Stimulated activated CD8-positive, alpha-beta memory T cell treated with anti-CD3 and anti-CD28 coated beads, Interleukin-15, amount 100 ng/mL, for 48 hours (primary cell): Measurements from ENCODE around the gene KIAA1755.

Experiments
- DNase-seq, 2 donors: peaks; one replicate each; pipeline ENCODE4 v3.0.0-alpha.2; 2020; ENCODE audit warnings: low read depth in 2 of 2

KIAA1755 gene

DNA sequence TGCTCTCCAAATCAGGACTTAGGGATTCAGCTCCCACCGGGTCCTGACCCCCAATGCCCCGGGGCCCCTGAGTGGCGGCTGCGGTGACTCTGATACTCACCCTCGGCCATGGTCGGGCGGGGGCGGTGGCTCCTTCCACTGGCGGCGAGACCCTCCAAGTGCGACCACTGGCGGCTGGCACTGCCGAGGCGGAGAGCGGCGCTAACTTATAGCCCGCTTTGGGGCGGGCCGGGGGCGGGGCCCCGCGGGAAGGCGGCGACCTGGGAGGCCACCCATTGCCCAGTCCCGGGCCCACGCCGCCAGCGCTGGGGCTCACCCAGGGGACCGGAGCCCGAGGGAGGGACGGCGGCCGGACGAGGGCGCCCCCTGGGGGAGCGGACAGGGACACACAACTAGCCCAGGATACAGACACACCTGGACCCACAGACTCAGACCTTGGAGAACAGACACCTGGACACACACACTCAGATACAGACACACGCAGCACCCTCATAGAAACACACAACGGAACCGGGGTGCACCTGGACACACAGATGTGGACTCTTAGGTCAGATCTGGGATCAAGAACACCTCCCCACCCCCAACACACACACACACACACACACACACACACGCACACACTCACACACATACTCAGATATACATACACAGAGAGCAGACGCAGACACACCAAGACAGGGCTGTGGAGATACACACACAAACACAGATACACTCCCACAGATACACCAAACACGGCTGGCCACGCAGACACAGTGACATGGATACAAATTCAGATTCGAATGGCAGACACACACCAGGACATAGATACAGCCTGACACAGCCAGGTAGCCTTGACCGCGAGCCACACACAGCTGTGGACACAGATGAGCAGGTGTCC lies 95.2 kb downstream of the KIAA1755 start, which contains the start of gene TGM2:
TGM2 (minus strand) TSS at position 182 of the 877 bp plus-strand sequence; CDS start at position 110, 72 bp downstream.
- DNase-seq: peak; percentile 15 to 28

DNA sequence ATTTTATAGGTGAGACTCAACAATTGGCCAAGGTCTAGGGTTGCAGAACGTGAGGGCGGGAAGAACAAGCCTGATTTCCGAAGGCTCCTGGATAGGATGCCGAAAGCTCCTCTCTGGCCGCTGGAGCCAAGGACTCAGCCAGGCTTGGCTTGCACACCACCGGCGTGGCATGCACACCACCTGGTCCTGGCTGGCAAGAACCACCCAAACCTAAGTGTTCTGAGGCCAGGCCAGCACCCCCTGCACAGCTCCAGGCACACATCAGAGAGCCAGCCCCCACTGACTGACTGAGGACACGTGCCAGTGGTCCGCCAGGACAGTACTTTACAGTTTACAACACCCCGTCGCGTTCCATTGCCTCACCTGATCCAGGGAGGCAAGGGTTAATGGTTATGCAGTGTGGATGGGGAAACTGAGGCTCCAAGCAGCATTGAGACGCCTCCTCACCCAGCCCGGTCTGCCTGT lies 95.9 kb downstream of the KIAA1755 start:
- no peak for DNase-seq

DNA sequence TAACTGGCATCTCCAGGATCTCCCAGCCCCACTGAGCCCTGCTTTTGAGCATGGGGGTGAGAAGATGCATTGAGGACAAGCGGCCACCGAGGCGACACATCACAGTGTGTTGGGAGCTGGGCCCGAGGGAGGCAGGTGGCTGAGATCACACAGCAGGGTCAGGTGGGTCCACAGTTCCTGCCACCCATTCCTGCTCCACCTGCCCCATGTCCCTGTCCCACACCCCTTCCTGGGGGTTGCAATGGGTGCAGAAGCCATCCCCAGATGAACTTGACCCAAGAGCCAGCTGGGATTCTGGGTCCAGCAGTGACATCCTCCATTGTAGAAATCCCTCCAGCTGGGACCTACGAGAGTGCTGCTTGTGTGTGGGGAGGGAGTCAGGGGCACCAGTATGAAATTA lies 96.5 kb downstream of the KIAA1755 start:
- DNase-seq: no peak

DNA sequence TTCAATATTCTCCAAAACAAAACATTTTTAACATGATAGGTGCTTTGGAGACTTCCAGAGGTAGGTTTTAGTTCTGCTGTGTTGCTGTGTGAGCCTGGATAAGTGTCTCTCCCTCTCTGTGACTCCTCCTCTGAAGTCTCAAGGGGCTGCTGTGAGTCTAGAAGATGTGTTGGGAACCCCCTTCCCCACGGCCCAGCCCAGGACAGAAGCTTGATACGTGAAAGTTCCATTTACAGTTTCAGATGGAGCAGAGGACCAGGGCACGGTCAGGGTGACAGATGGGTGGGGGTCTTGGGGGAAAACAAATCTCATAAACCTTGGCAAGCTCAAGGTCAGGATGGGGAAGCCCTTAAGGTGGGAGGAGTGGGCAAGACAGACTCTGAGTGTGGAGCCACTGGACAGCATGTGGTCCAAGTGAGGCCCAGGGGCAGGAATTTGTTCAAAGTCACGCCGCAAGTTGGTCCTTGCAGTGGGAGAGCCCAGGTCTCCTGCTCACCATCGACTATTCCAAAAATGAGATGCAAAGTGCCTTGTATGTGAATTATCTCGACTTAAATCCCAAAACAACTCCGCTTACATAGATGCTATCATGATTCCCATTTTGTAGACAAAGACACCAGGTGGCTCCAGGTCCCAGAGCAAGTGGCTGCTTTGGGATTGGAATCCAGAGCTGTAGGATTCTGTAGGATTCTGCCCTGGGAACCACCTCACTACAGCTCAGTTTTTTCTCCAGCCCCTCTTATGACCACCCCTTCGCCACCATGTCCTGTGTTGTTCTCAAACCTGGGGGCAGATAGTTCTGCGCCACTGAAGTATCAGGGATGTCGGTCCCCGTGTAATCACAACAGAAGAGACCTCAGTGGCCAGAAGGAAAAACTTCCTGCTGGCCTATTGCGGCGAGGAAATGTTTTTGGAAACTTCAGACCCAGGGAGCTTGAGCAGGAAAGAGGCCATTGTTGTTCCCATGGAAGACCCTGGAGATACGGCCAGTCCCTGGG lies 97.4 kb downstream of the KIAA1755 start:
- DNase-seq: no peak

DNA sequence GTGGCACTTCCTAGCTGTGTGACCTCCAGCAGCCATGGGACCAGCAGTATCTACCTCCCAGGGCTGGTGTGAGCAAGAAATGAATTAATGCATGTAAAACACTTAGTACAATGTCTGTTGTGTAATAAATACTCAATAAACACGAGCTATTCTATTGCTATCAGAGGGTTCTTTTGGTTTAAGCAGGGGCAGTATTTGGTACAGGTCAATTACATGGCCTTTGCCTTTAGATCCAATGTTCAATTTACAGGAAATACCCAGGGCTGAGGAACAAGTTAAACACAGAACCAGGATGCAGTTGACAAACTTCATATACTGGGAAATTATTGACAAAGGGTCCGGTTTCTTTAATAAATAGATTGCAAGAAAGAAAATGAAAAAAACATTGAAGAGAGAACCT lies 98.4 kb downstream of the KIAA1755 start:
- no peak for DNase-seq

DNA sequence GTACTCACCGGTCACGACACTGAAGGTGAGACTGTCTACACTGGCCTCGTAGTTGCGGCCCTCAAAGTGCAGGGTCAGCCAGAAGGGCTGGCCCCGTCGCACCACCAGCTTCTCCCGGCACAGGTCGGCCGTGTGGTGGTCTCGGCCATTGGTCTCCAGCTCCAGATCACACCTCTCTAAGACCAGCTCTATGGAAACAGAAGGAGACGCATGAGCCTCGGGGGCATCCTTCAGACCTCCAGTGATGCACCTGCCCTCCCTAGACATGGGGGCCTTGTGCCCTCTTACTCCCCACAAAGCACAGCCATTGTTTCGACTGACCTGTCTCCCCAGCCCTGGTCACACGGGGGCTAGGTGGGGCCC lies 99.1 kb downstream of the KIAA1755 start:
- no peak for DNase-seq
